Hair follicular keratinocyte (primary cell): ENCODE data around the gene ZWINT. TPM values are rescaled to one million over a fixed set of nuclear protein-coding genes. Genes with fewer than 3 reads are reported as not detected.

ENCODE experiments used
- total RNA-seq: library from RNA; depleted of rRNA; stranded (reverse); fragments of >200 nt; gene quantifications from 2 replicates; pipeline ENCODE4 v1.2.3, GENCODE V29; 2015

ZWINT gene
- total RNA-seq, result 16.9 and 54.8 TPM in 2 replicates

GRCh38 chr10:56360967-56361612, at the start of gene ZWINT:
Gene ZWINT, minus strand, starts transcription at chr10:56361259. Its CDS starts 23 bp downstream, at chr10:56361236.

